ENCODE measurements around the gene SLC6A16. TPM values are rescaled to one million over a fixed set of nuclear protein-coding genes. Genes with fewer than 3 reads are reported as not detected.

Gene SLC6A16
- total and polyA plus RNA-seq, 2 of the 8 experiments (the other 6 are each of a cell fraction or from before 2014, with no cell fraction given), result 1.1 to 1.5 TPM

- TF ChIP-seq, protein P1, sequence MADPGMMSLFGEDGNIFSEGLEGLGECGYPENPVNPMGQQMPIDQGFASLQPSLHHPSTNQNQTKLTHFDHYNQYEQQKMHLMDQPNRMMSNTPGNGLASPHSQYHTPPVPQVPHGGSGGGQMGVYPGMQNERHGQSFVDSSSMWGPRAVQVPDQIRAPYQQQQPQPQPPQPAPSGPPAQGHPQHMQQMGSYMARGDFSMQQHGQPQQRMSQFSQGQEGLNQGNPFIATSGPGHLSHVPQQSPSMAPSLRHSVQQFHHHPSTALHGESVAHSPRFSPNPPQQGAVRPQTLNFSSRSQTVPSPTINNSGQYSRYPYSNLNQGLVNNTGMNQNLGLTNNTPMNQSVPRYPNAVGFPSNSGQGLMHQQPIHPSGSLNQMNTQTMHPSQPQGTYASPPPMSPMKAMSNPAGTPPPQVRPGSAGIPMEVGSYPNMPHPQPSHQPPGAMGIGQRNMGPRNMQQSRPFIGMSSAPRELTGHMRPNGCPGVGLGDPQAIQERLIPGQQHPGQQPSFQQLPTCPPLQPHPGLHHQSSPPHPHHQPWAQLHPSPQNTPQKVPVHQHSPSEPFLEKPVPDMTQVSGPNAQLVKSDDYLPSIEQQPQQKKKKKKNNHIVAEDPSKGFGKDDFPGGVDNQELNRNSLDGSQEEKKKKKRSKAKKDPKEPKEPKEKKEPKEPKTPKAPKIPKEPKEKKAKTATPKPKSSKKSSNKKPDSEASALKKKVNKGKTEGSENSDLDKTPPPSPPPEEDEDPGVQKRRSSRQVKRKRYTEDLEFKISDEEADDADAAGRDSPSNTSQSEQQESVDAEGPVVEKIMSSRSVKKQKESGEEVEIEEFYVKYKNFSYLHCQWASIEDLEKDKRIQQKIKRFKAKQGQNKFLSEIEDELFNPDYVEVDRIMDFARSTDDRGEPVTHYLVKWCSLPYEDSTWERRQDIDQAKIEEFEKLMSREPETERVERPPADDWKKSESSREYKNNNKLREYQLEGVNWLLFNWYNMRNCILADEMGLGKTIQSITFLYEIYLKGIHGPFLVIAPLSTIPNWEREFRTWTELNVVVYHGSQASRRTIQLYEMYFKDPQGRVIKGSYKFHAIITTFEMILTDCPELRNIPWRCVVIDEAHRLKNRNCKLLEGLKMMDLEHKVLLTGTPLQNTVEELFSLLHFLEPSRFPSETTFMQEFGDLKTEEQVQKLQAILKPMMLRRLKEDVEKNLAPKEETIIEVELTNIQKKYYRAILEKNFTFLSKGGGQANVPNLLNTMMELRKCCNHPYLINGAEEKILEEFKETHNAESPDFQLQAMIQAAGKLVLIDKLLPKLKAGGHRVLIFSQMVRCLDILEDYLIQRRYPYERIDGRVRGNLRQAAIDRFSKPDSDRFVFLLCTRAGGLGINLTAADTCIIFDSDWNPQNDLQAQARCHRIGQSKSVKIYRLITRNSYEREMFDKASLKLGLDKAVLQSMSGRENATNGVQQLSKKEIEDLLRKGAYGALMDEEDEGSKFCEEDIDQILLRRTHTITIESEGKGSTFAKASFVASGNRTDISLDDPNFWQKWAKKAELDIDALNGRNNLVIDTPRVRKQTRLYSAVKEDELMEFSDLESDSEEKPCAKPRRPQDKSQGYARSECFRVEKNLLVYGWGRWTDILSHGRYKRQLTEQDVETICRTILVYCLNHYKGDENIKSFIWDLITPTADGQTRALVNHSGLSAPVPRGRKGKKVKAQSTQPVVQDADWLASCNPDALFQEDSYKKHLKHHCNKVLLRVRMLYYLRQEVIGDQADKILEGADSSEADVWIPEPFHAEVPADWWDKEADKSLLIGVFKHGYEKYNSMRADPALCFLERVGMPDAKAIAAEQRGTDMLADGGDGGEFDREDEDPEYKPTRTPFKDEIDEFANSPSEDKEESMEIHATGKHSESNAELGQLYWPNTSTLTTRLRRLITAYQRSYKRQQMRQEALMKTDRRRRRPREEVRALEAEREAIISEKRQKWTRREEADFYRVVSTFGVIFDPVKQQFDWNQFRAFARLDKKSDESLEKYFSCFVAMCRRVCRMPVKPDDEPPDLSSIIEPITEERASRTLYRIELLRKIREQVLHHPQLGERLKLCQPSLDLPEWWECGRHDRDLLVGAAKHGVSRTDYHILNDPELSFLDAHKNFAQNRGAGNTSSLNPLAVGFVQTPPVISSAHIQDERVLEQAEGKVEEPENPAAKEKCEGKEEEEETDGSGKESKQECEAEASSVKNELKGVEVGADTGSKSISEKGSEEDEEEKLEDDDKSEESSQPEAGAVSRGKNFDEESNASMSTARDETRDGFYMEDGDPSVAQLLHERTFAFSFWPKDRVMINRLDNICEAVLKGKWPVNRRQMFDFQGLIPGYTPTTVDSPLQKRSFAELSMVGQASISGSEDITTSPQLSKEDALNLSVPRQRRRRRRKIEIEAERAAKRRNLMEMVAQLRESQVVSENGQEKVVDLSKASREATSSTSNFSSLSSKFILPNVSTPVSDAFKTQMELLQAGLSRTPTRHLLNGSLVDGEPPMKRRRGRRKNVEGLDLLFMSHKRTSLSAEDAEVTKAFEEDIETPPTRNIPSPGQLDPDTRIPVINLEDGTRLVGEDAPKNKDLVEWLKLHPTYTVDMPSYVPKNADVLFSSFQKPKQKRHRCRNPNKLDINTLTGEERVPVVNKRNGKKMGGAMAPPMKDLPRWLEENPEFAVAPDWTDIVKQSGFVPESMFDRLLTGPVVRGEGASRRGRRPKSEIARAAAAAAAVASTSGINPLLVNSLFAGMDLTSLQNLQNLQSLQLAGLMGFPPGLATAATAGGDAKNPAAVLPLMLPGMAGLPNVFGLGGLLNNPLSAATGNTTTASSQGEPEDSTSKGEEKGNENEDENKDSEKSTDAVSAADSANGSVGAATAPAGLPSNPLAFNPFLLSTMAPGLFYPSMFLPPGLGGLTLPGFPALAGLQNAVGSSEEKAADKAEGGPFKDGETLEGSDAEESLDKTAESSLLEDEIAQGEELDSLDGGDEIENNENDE (IDR thresholded peaks at IDR 0.05; ENCODE audit: insufficient replicate concordance, low read length), result no peak
- TF ChIP-seq POLR2AphosphoS5 (IDR thresholded peaks at IDR 0.05; ENCODE audit: low read depth, low read length) (peak; percentile 42; the same call in 1 of the 2 replicates), FOSL1 (IDR thresholded peaks at IDR 0.05; ENCODE audit: insufficient read depth, low read depth, low read length) (no peak), TAF1 (IDR thresholded peaks at IDR 0.05; ENCODE audit: low read depth, low read length) (0 out of 2 replicates have a peak, but pooled peaks have one; percentile 47), KDM5A (IDR thresholded peaks at IDR 0.05; ENCODE audit: low read length) (no peak), SP1 (IDR thresholded peaks at IDR 0.05; ENCODE audit: low read depth, low read length) (no peak), CHD2 (IDR thresholded peaks at IDR 0.05; ENCODE audit: low read length) (no peak), SIN3A (conservative IDR thresholded peaks at IDR 0.05 in 1 of 2, IDR thresholded peaks at IDR 0.05 in 1 of 2; ENCODE audit: low read depth in 1 of 2, low read length in 2 of 2) (peak in 1 of 2 experiments; percentile 71; a peak in 1 of 4 replicates), YY1 (IDR thresholded peaks at IDR 0.05; ENCODE audit: low read depth, low read length) (peak; percentile 85), SP4 (IDR thresholded peaks at IDR 0.05; ENCODE audit: low read length) (no peak), EP300 (IDR thresholded peaks at IDR 0.05; ENCODE audit: borderline replicate concordance in 1 of 2, low read depth in 2 of 2, low read length in 2 of 2) (no peak)
Measured at GRCh38 chr19:49301165-49301865, 23.7 kb downstream of the SLC6A16 start (continued).

Data from H1 (cell line).